Measurements from ENCODE around the gene VWA3A. TPM values are rescaled to one million over a fixed set of nuclear protein-coding genes. Genes with fewer than 3 reads are reported as not detected.

The VWA3A gene
- total RNA-seq, 3 donors from 2014 or later (not counting 1 experiment from before 2014, with no cell fraction given): 0.28 to 0.39 (median 0.35) TPM

GRCh38 chr16:22190776-22191531 lies 98.6 kb downstream of the VWA3A start:
- peak overlapping the region; percentile 94 for H3K4me3 Mint-ChIP-seq
- peaks cover 63% of the 10 kb centered on the region for H3K4me1 ChIP-seq (ENCODE audit: control insufficient read depth, insufficient read depth, low read length)
- ATAC-seq (peak; percentile 65 to 88 (median 69)), DNase-seq (peak; percentile 99 to 100)
- peak overlapping the region; percentile 91 to 98 for H3K27ac Mint-ChIP-seq
- H3K9me3 ChIP-seq (ENCODE audit: control insufficient read depth, insufficient read depth, low read length): no peaks in the 10 kb centered on the region
- H3K36me3 ChIP-seq (ENCODE audit: control insufficient read depth, insufficient read depth, low read length): no peaks in the 10 kb centered on the region
- H3K36me3 Mint-ChIP-seq: no peaks in the 10 kb centered on the region
- peak overlapping the region; percentile 43 for H3K4me3 ChIP-seq (ENCODE audit: low read length)
- intact Hi-C loops (cut with micrococcal nuclease): loop anchor here (1.0 to 5.0 kb wide), 4 partner anchors 16 to 594 kb away; partner anchors contain the start of genes EEF2K, METTL9 and POLR3E
- no peak for TF ChIP-seq CTCF (IDR thresholded peaks at IDR 0.05)
- peaks cover 64 to 75% of the 10 kb centered on the region in 2 donors for H3K4me1 Mint-ChIP-seq
- H3K27me3 ChIP-seq (ENCODE audit: control insufficient read depth, insufficient read depth, low read length): no peaks in the 10 kb centered on the region
- 0% methylated on average over 43 of the region's 43 CpGs for WGBS (ENCODE audit: insufficient coverage)
- H3K9me3 Mint-ChIP-seq: peaks cover 0 to 3% of the 10 kb centered on the region in 2 donors
- H3K27ac ChIP-seq (ENCODE audit: low read length): peak overlapping the region; percentile 99
- H3K27me3 Mint-ChIP-seq (ENCODE audit: low read depth in 2 of 2): no peaks in the 10 kb centered on the region

GRCh38 chr16:22191532-22192260 lies 99.4 kb downstream of the VWA3A start:
- H3K27me3 Mint-ChIP-seq (ENCODE audit: low read depth in 2 of 2): no peaks in the 10 kb centered on the region
- no peaks in the 10 kb centered on the region for H3K36me3 Mint-ChIP-seq
- 3% methylated on average over 6 of the region's 9 CpGs for WGBS (ENCODE audit: insufficient coverage)
- H3K4me1 Mint-ChIP-seq: peaks cover 64 to 79% of the 10 kb centered on the region in 2 donors
- H3K27me3 ChIP-seq (ENCODE audit: control insufficient read depth, insufficient read depth, low read length): no peaks in the 10 kb centered on the region
- intact Hi-C loops (cut with micrococcal nuclease): loop anchor here (2.0 to 5.0 kb wide), 3 partner anchors 15 to 594 kb away; partner anchors contain the start of genes EEF2K and METTL9
- TF ChIP-seq CTCF (IDR thresholded peaks at IDR 0.05): no peak
- H3K27ac ChIP-seq (ENCODE audit: low read length): peak overlapping the region; percentile 99
- peak overlapping the region; percentile 91 to 98 for H3K27ac Mint-ChIP-seq
- peak overlapping the region; percentile 43 for H3K4me3 ChIP-seq (ENCODE audit: low read length)
- no peak for ATAC-seq
- peaks cover 0 to 3% of the 10 kb centered on the region in 2 donors for H3K9me3 Mint-ChIP-seq
- peak; percentile 32 to 78 for DNase-seq
- no peaks in the 10 kb centered on the region for H3K9me3 ChIP-seq (ENCODE audit: control insufficient read depth, insufficient read depth, low read length)
- no peaks in the 10 kb centered on the region for H3K36me3 ChIP-seq (ENCODE audit: control insufficient read depth, insufficient read depth, low read length)
- peak overlapping the region; percentile 94 for H3K4me3 Mint-ChIP-seq
- peaks cover 69% of the 10 kb centered on the region for H3K4me1 ChIP-seq (ENCODE audit: control insufficient read depth, insufficient read depth, low read length)

GRCh38 chr16:22192261-22193062 lies 100.1 kb downstream of the VWA3A start:
- intact Hi-C loops (cut with micrococcal nuclease): loop anchor here (5.0 kb wide), 2 partner anchors 545 to 595 kb away; partner anchors contain the start of gene METTL9
- no peaks in the 10 kb centered on the region for H3K27me3 ChIP-seq (ENCODE audit: control insufficient read depth, insufficient read depth, low read length)
- Mint-ChIP-seq H3K4me1 (peaks cover 64 to 83% of the 10 kb centered on the region in 2 donors), H3K27ac (peak overlapping the region; percentile 91 to 98), H3K27me3 (ENCODE audit: low read depth in 2 of 2) (no peaks in the 10 kb centered on the region), H3K36me3 (no peaks in the 10 kb centered on the region), H3K9me3 (peaks cover 0 to 3% of the 10 kb centered on the region in 2 donors), H3K4me3 (peak overlapping the region; percentile 94)
- DNase-seq (peak; percentile 83 to 95), ATAC-seq (peak; percentile 20 to 35 (median 30))
- no peaks in the 10 kb centered on the region for H3K36me3 ChIP-seq (ENCODE audit: control insufficient read depth, insufficient read depth, low read length)
- peak overlapping the region; percentile 43 for H3K4me3 ChIP-seq (ENCODE audit: low read length)
- peak overlapping the region; percentile 99 for H3K27ac ChIP-seq (ENCODE audit: low read length)
- H3K9me3 ChIP-seq (ENCODE audit: control insufficient read depth, insufficient read depth, low read length): no peaks in the 10 kb centered on the region
- no peak for TF ChIP-seq CTCF (IDR thresholded peaks at IDR 0.05)
- H3K4me1 ChIP-seq (ENCODE audit: control insufficient read depth, insufficient read depth, low read length): peaks cover 69% of the 10 kb centered on the region
- WGBS (ENCODE audit: insufficient coverage): 15% methylated on average over 15 of the region's 16 CpGs

Data from natural killer cell (primary cell).